HG03045 (cell line): ENCODE measurements around the gene TYRP1.
"Not testable (repeated sequence)": the region's sequence is repeated elsewhere in the genome, so short reads cannot be mapped to it uniquely, and the experiment has no call there.

Experiments used
- ATAC-seq: cut with Tn5 transposase; IDR thresholded peaks from one replicate; pipeline ENCODE4 v1.9.1; 2021; ENCODE audit warnings: mild to moderate bottlenecking, moderate library complexity; ENCODE audit not compliant: unreplicated experiment

The TYRP1 gene

DNA sequence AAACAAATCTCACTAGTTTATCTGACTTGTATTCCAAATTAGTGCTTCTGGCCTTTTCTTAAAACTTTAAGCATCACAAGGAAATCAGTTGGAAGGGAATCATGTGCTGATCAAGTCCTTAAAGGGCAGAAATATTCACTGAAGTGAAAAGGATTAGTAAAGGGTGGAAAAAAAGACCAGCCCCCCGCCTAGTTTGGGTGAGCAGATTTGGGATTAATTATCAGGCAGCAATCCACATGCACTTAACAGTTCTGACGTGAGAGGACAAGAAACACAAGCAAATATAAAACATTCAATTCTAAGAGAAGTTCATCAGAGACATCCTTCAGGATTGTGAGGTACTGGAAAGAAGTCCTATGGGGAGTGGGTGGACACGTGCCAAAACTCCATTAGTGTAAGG is at the start of gene TYRP1:
Gene TYRP1 (plus strand): TSS at position 245 of the 400 bp plus-strand sequence. CDS start 612 bp downstream, outside the sequence.
- no peak for ATAC-seq

DNA sequence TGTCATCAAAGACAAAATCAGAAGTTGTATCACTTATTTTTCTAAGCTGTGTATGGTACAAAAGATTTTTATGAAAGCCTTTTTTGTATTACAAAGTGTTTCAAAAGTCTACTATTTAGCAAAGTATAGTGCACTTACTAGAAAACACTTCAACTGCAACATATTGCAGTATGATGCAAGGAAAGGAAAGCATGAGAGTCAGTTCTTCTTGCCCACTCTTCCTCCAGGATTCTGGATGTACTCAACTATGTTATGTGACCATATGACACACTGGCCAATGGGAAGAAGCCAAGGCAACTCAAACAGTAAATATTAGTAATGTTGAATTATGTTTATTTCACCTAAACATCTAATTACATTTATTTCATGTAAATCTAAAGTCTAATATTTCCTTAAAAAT is 49.5 kb upstream of the TYRP1 start:
- no peak for ATAC-seq

GRCh38 chr9:12648925-12649324 is 44.3 kb upstream of the TYRP1 start:
- ATAC-seq = no peak

GRCh38 chr9:12651125-12651524 is 42.1 kb upstream of the TYRP1 start:
- no peak for ATAC-seq

DNA sequence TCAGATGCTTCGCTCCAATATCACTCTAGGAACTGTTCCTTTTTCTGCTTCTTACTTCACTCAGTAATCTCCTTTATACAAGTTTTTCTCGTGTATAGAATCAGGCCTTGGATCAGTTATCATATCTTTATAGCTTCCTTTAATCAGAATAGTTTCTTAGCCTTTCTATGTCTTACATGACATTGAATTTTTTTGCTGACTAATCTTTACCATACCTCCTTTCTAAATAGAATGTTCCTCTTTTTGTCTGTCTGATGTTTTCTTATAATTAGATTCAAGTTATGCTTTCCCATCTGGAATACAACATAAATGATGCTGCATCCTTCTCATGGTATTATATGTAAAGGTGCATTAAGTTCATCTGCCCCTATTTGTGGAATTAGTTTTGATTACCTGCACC is 40.2 kb upstream of the TYRP1 start:
- ATAC-seq = no peak

GRCh38 chr9:12656803-12657202 is 36.4 kb upstream of the TYRP1 start:
- ATAC-seq = no peak

DNA sequence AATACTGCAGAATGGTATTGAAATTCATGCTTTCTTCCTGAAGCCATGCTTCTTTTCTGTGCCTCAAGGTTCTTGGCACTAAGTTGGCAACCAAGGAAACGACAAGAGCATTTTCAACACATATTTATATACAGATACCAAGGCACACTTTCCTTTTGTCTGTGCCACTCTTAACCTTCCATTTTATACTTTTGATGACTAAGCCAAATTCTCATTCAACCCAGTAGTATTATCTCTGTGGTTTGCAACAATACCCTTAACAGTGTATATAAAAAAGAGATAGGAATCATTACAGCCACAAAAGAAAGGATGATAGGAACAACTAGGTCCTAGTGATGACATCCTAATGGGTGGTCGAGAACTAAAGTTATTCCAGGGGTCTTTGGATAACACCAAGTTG is 36.0 kb upstream of the TYRP1 start:
- no peak for ATAC-seq

DNA sequence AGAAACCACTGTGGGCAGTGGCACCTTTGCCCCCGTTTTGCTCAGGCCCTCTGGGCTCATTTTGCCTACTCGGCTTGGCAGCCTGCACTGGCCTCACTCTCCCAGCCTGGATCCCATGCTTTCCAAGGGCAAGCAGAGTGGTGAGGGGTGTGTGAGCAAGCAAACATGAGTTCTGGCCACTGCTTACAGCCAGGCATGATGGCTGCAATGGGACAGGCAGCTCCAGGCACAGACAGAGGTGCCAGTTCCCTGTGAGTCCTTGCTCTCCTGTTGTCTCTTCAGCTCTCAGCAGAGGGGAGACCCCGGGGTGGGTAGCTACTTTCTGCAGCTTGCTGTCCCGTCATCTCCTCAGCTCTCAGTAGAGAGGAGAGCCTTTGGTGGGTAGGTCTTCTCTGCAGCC is 35.2 kb upstream of the TYRP1 start:
- no peak for ATAC-seq

GRCh38 chr9:12658531-12659209 is 34.5 kb upstream of the TYRP1 start:
- no peak for ATAC-seq

GRCh38 chr9:12659220-12659619 is 34.0 kb upstream of the TYRP1 start:
- ATAC-seq = no peak

DNA sequence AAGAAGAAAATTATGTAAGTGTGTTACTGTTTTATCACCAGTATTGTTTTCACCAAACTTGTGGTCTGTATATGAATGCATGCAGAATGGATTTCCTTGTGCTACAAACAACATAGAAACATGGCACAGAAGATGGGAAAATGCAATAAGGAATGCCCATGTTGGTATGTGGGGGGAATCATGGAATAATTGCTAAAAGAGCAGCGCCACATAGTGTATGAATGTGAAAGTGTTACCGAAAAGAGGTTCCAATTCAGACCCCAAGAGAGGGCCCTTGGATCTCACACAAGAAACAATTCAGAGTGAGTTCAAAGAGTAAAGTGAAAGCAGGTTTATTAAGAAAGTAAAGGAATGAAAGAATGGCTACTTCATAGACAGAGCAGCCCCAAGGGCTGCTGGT is 26.4 kb upstream of the TYRP1 start:
- no peak for ATAC-seq

- ATAC-seq = no peak
Measured at GRCh38 chr9:12667892-12668291, 25.3 kb upstream of the TYRP1 start.

- no peak for ATAC-seq
Measured at GRCh38 chr9:12670006-12670405, 23.2 kb upstream of the TYRP1 start.

GRCh38 chr9:12674961-12675360 is 18.2 kb upstream of the TYRP1 start:
- ATAC-seq = no peak

- ATAC-seq = not testable (repeated sequence)
Measured at GRCh38 chr9:12677462-12678126, 15.6 kb upstream of the TYRP1 start.

GRCh38 chr9:12680341-12680740 is 12.8 kb upstream of the TYRP1 start:
- no peak for ATAC-seq

DNA sequence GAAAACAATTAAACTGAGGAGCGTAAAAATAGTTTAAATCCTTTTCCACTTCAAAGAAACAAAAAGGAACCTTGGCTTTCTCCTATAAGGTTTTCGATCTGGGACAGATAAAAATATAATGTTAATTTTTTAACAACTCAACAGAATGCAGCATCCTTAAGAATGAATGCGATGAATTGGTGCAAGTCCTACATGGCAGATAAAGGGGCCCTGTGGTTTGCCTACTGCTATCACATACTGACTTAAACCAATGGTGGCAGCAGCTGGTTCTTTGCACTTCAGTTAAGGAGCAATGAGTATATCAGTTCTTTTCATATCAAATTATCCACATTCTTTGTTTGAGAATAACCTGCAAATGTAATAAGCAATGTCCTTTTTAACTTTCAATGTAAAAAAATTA is 12.4 kb upstream of the TYRP1 start:
- ATAC-seq = no peak

DNA sequence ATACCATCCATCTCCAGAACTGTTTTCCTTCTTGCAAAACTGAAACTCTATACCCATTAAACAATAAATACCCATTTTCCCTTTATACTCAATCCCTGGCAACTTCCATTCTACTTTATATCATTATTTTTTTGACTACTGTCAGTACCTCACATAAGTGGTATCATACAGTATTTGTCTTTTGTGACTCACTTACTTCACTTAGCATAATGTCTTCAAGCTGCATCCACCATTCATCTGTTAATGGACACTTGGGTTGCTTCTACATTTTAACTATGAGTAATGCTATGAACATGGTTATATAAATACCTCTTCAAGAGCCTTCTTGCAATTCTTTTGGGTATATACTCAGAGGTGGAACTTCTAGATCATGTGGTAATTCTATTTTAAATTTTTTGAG is 11.6 kb upstream of the TYRP1 start:
- no peak for ATAC-seq

- no peak for ATAC-seq
Measured at GRCh38 chr9:12684974-12685373, 8.2 kb upstream of the TYRP1 start.

DNA sequence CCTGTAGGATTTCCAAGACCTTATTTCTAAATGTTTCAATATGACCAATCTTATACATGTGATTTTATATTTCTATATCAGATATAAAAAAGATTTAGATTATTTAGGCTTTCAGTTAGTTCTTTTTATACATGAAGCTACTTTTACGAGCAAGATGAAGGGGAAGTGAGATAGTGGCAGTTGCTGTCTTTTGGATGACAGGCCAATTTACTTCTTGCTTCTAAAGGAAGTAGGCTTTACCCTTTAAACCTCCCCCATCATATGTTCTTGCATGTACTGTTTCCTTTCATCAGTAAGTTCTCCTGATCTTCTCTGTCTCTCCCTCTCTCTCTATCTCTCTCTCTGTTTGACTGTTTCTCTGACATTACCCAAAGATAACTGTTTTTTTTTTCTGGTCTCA is 4.0 kb upstream of the TYRP1 start:
- no peak for ATAC-seq

DNA sequence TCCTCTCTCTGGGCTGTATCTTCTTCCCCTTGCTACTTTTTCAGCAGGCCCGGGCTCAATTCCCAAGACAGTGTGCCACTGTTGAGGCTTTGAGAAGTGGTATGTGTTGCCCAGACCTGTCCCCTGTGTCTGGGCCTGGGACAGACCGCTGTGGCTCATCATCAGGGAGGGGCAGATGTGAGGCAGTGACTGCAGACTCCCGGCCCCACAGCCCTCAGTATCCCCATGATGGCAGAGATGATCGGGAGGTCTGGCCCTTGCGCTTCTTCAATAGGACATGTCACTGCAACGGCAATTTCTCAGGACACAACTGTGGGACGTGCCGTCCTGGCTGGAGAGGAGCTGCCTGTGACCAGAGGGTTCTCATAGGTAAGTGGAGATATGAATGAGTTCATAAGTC is 828 bp downstream of the TYRP1 start:
- no peak for ATAC-seq

DNA sequence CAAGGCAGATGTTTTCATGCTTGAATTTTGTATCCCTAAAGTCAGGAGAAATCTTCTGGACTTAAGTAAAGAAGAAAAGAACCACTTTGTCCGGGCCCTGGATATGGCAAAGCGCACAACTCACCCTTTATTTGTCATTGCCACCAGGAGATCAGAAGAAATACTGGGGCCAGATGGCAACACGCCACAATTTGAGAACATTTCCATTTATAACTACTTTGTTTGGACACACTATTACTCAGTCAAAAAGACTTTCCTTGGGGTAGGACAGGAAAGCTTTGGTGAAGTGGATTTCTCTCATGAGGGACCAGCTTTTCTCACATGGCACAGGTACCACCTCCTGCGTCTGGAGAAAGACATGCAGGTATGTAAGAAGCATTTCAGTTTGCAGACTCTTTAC is 2.3 kb downstream of the TYRP1 start:
- ATAC-seq = no peak
